D721Med (cell line): ENCODE measurements around the gene TUBB.

Experiments
- DNase-seq: peaks from one replicate; pipeline ENCODE4 v3.0.0; 2011; ENCODE audit warnings: low spot score; ENCODE audit not compliant: insufficient read length
- FAIRE-seq: peaks from 2 replicates; lab custom pipeline; 2011; peaks lifted over from hg19 to GRCh38; lab: Jason Lieb, UNC
- CTCF ChIP-seq: IDR thresholded peaks from 2 replicates; pipeline ENCODE4 v1.5.1; 2012; ENCODE audit warnings: mild to moderate bottlenecking, control low read depth; ENCODE audit not compliant: insufficient read depth; ENCODE audit errors: missing control alignments

TUBB gene

GRCh38 chr6:30703011-30703410, 17.1 kb upstream of the TUBB start:
- no peak for TF ChIP-seq CTCF
- FAIRE-seq, result no peak

GRCh38 chr6:30703821-30704220, 16.3 kb upstream of the TUBB start:
- FAIRE-seq (no peak), DNase-seq (no peak)
- TF ChIP-seq CTCF, result no peak

More at GRCh38 chr6:30703011-30703410, 17.1 kb upstream of the TUBB start:
- DNase-seq, result no peak

- TF ChIP-seq CTCF, result no peak
- DNase-seq (no peak), FAIRE-seq (no peak)
These were observed 14.5 kb upstream of the TUBB start for GRCh38 chr6:30705620-30706019.

- TF ChIP-seq CTCF, result no peak
- no peak for FAIRE-seq
- no peak for DNase-seq
These were observed 12.8 kb upstream of the TUBB start for GRCh38 chr6:30707281-30707850.

- TF ChIP-seq CTCF, result no peak
- DNase-seq, result no peak
- FAIRE-seq, result no peak
These were observed 10.9 kb upstream of the TUBB start for GRCh38 chr6:30709101-30709868.

- FAIRE-seq (no peak), DNase-seq (no peak)
- TF ChIP-seq CTCF, result no peak
These were observed 8.3 kb upstream of the TUBB start for GRCh38 chr6:30711758-30712380.
